Sigmoid colon (tissue), 4 donors: Measurements from ENCODE around the gene MYO10.

Experiments
- CTCF ChIP-seq, 4 experiments: fragments of 450-650 bp in 3 of 4; fragments of 200-600 bp in 1 of 4; IDR thresholded peaks; one replicate each; pipeline ENCODE4 v1.5.1; 2016 to 2019; ENCODE audit warnings: antibody characterized with exemption in 4 of 4, mild to moderate bottlenecking in 3 of 4, moderate library complexity in 2 of 4
- EP300 ChIP-seq, 4 donors: sonication (generic); formaldehyde crosslinking; IDR thresholded peaks; one replicate each; pipeline ENCODE4 v1.6.1; 2017; ENCODE audit warnings: antibody characterized with exemption in 4 of 4
- POLR2A ChIP-seq, 2 donors: fragments of 450-650 bp; IDR thresholded peaks; one replicate each; pipeline ENCODE4 v1.6.1; 2016; ENCODE audit warnings: antibody characterized with exemption in 2 of 2, mild to moderate bottlenecking in 2 of 2, moderate library complexity in 2 of 2
- POLR2AphosphoS5 ChIP-seq, 4 donors: sonication (generic); formaldehyde crosslinking; IDR thresholded peaks; one replicate each; pipeline ENCODE4 v1.6.1; 2017; ENCODE audit warnings: antibody characterized with exemption in 4 of 4

- TF ChIP-seq CTCF (IDR thresholded peaks at IDR 0.05) (peak in 1 of 4 experiments; percentile 14), POLR2AphosphoS5 (IDR thresholded peaks at IDR 0.05) (no peak), POLR2A (IDR thresholded peaks at IDR 0.05) (no peak), EP300 (IDR thresholded peaks at IDR 0.05) (no peak)
Measured at GRCh38 chr5:16931334-16932110, 4.6 kb downstream of the MYO10 start.
